ENCODE measurements around the gene ANKIB1.

The ANKIB1 gene

DNA sequence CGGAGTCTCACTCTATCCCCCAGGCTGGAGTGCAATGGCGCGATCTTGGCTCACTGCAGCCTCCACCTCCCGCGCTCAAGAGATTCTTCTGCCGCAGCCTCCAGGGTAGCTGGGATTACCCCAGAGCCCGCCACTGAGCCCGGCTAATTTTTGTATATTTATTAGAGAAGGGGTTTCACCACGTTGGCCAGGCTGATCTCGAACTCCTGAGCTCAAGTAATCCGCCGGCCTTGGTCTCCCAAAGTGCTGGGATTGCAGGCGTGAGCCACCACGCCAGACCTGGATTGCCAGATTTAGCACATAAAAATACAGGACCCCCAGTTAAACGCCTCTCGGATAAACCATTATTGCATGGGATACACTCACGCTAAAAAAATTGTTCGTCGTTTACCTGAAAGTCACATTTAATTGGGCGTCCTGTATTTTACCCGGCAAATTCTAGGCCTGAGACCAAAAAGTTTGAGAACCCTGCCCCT, 201.1 kb downstream of the ANKIB1 start:
- FAIRE-seq, result peak; percentile 95
- DNase-seq (ENCODE audit: insufficient read length, low spot score), result no peak

DNA sequence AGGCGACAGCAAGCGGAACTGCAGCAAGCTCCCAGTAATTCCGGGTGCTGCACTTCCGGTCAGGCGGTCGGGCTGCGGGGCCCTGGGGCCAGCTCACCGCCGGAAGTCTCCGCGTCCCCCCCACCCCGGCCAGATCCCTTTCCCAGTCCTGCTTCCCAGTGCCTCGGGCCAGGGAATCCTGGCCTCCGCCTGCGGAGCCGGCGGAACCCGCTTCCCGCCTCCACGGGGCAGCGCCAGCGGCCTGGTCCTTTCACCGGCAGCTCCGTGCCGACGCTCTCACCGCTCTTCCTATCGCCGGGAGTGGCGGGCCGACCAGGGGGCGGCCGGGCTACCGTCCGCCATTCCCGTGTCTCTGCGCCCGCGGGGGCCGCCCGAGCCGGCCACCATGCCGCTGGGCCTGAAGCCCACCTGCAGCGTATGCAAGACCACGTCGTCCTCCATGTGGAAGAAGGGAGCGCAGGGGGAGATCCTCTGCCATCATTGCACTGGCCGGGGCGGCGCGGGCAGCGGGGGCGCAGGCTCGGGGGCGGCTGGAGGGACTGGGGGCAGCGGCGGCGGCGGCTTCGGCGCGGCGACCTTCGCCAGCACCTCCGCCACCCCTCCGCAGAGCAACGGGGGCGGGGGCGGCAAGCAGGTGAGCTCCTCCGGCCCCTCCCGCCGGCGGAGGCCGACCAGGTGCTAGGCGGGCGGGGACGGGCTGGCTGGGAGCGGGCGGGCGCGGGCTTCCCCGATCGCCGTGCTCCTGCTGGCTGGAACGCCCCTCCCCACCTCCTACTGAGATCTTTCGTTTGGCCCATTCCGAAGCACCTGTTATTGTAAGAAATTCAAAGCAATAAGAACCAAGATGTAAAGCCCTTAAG, 201.8 kb downstream of the ANKIB1 start, which contains the start of gene GATAD1:
Gene GATAD1, plus strand, starts transcription at position 138 of the 860 bp plus-strand sequence. Its CDS starts 248 bp downstream, at position 386.
- DNase-seq (ENCODE audit: insufficient read length, low spot score) (peak; percentile 82), FAIRE-seq (peak; percentile 18)

- FAIRE-seq (peak; percentile 84), DNase-seq (ENCODE audit: insufficient read length, low spot score) (peak; percentile 30)
Measured at GRCh38 chr7:92448205-92448747, 202.5 kb downstream of the ANKIB1 start.

Measured in GM19239 (cell line).